Measurements from ENCODE around the gene MAP2K2. TPM values are rescaled to one million over a fixed set of nuclear protein-coding genes. Genes with fewer than 3 reads are reported as not detected.

The MAP2K2 gene
- total RNA-seq, 4 donors from 2014 or later: 101 to 207 (median 138) TPM

GRCh38 chr19:4121815-4122214, 2.1 kb downstream of the MAP2K2 start:
- TF ChIP-seq POLR2A (IDR thresholded peaks at IDR 0.05) (no peak), CTCF (IDR thresholded peaks at IDR 0.05 in 4 of 5, conservative IDR thresholded peaks at IDR 0.05 in 1 of 5) (no peak)
- intact Hi-C loops (cut with DNase I; ENCODE audit: low total_unique reads): loop anchor here (5.0 kb wide), 2 partner anchors 60 to 115 kb away; partner anchors contain the start of genes ANKRD24, PIAS4 and SIRT6
- Histone ChIP-seq H3K27me3 (no peaks in the 10 kb centered on the region), H3K27ac (no peak overlapping the region), H3K4me3 (no peak overlapping the region), H3K4me1 (peaks cover 8 to 17% of the 10 kb centered on the region in 2 donors), H3K9me3 (no peaks in the 10 kb centered on the region), H3K36me3 (peaks cover 0 to 3% of the 10 kb centered on the region in 2 donors)
- DNase-seq: no peak
- in situ Hi-C loops (cut with MboI; ENCODE audit: low sequenced_read_pairs in 4 of 4): no loop called here
- no peak for ATAC-seq

GRCh38 chr19:4121273-4121612, 2.7 kb downstream of the MAP2K2 start:
- H3K27me3 ChIP-seq: no peaks in the 10 kb centered on the region
- H3K4me1 ChIP-seq: peaks cover 8 to 17% of the 10 kb centered on the region in 2 donors
- DNase-seq (no peak), ATAC-seq (no peak)
- in situ Hi-C loops (cut with MboI; ENCODE audit: low sequenced_read_pairs in 4 of 4) (no loop called here), intact Hi-C loops (cut with DNase I; ENCODE audit: low total_unique reads) (loop anchor here (5.0 kb wide), 2 partner anchors 61 to 114 kb away; partner anchors contain the start of genes ANKRD24, PIAS4 and SIRT6)
- H3K36me3 ChIP-seq: peaks cover 0 to 9% of the 10 kb centered on the region in 2 donors
- no peak overlapping the region for H3K27ac ChIP-seq
- TF ChIP-seq CTCF (IDR thresholded peaks at IDR 0.05 in 4 of 5, conservative IDR thresholded peaks at IDR 0.05 in 1 of 5) (no peak), POLR2A (IDR thresholded peaks at IDR 0.05) (no peak)
- no peaks in the 10 kb centered on the region for H3K9me3 ChIP-seq
- H3K4me3 ChIP-seq: no peak overlapping the region

GRCh38 chr19:4120559-4121272, 3.2 kb downstream of the MAP2K2 start:
- Histone ChIP-seq H3K4me3 (no peak overlapping the region), H3K9me3 (no peaks in the 10 kb centered on the region), H3K27ac (no peak overlapping the region), H3K4me1 (peaks cover 13 to 19% of the 10 kb centered on the region in 2 donors), H3K36me3 (peaks cover 0 to 13% of the 10 kb centered on the region in 2 donors), H3K27me3 (no peaks in the 10 kb centered on the region)
- in situ Hi-C loops (cut with MboI; ENCODE audit: low sequenced_read_pairs in 4 of 4): no loop called here
- no peak for TF ChIP-seq CTCF (IDR thresholded peaks at IDR 0.05 in 4 of 5, conservative IDR thresholded peaks at IDR 0.05 in 1 of 5)
- TF ChIP-seq POLR2A (IDR thresholded peaks at IDR 0.05): no peak
- intact Hi-C loops (cut with DNase I; ENCODE audit: low total_unique reads): loop anchor here (5.0 kb wide), 2 partner anchors 62 to 113 kb away; partner anchors contain the start of genes ANKRD24, PIAS4 and SIRT6
- no peak for DNase-seq
- no peak for ATAC-seq

- Histone ChIP-seq H3K4me3 (no peak overlapping the region), H3K9me3 (no peaks in the 10 kb centered on the region), H3K27me3 (no peaks in the 10 kb centered on the region), H3K27ac (no peak overlapping the region), H3K36me3 (peaks cover 0 to 14% of the 10 kb centered on the region in 2 donors), H3K4me1 (peaks cover 21 to 25% of the 10 kb centered on the region in 2 donors)
- DNase-seq: no peak
- intact Hi-C loops (cut with DNase I; ENCODE audit: low total_unique reads) (loop anchor here (5.0 kb wide), 2 partner anchors 63 to 112 kb away; partner anchors contain the start of genes ANKRD24, PIAS4 and SIRT6), in situ Hi-C loops (cut with MboI; ENCODE audit: low sequenced_read_pairs in 4 of 4) (no loop called here)
- TF ChIP-seq POLR2A (IDR thresholded peaks at IDR 0.05) (no peak), CTCF (IDR thresholded peaks at IDR 0.05 in 4 of 5, conservative IDR thresholded peaks at IDR 0.05 in 1 of 5) (no peak)
- ATAC-seq: no peak
These were observed 4.2 kb downstream of the MAP2K2 start for GRCh38 chr19:4119763-4120162.
